Hepatocyte (in vitro differentiated cells): Measurements from ENCODE around the gene ANKRD55.

Experiments used
- EZH2 ChIP-seq: fragments of 200-600 bp; sonication (generic); IDR thresholded peaks from 2 replicates; pipeline ENCODE4 v1.6.1; 2016; ENCODE audit warnings: antibody characterized with exemption, mild to moderate bottlenecking, borderline replicate concordance
- TF ChIP-seq, protein P1 (sequence below): fragments of 200-600 bp; sonication (generic); IDR thresholded peaks from 2 replicates; pipeline ENCODE4 v1.5.1; 2016; ENCODE audit warnings: antibody characterized with exemption, mild to moderate bottlenecking; ENCODE audit not compliant: poor library complexity

DNA sequence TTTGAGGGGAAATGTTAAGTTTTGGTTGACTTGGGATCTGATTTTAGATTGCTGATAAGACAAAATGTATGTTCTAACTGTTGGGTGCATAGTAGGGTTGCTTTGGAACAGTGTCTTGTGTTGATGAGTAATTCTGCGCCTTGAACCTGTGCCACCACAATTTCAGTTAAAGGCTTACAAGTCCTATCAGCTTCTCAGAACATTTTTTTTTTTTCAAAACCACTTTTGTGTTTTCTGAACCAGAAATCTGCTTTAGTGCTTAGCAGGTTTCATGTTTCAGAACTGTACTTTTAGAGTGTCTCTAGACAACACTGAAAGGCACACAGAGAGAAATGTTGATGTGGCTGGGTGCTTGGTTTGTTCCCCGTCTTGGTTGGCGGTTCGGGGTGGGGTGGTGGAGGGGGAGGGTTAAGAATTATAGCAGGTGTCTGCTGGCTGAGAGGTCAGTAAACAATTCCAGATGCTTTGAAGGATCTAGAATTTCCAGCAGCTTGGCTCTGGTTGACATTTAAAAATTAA is 84.6 kb downstream of the ANKRD55 start:
- TF ChIP-seq, protein P1, sequence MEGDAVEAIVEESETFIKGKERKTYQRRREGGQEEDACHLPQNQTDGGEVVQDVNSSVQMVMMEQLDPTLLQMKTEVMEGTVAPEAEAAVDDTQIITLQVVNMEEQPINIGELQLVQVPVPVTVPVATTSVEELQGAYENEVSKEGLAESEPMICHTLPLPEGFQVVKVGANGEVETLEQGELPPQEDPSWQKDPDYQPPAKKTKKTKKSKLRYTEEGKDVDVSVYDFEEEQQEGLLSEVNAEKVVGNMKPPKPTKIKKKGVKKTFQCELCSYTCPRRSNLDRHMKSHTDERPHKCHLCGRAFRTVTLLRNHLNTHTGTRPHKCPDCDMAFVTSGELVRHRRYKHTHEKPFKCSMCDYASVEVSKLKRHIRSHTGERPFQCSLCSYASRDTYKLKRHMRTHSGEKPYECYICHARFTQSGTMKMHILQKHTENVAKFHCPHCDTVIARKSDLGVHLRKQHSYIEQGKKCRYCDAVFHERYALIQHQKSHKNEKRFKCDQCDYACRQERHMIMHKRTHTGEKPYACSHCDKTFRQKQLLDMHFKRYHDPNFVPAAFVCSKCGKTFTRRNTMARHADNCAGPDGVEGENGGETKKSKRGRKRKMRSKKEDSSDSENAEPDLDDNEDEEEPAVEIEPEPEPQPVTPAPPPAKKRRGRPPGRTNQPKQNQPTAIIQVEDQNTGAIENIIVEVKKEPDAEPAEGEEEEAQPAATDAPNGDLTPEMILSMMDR: no peak
- no peak for TF ChIP-seq EZH2
